Liver (tissue), 9 donors: ENCODE measurements around the gene DUS1L. TPM values are rescaled to one million over a fixed set of nuclear protein-coding genes. Genes with fewer than 3 reads are reported as not detected.

Experiments used
- DNase-seq: peaks from one replicate; pipeline ENCODE4 v3.0.0-alpha.2; 2017; ENCODE audit warnings: low spot score
- H3K27ac ChIP-seq, 2 donors: one replicate each; pipeline ENCODE4 v1.7.0; 2013; ENCODE audit warnings: inconsistent platforms in 2 of 2, low read length in 2 of 2, control low read depth in 1 of 2, low read depth in 1 of 2, mild to moderate bottlenecking in 1 of 2
- H3K27me3 ChIP-seq, 4 donors: one replicate each; pipeline versions ENCODE4 v1.6.1 to v1.7.0; 2013; ENCODE audit warnings: low read length in 3 of 4, inconsistent platforms in 1 of 4, mild to moderate bottlenecking in 1 of 4, moderate library complexity in 1 of 4; ENCODE audit not compliant: control insufficient read depth in 4 of 4, insufficient read depth in 4 of 4
- H3K36me3 ChIP-seq, 4 donors: one replicate each; pipeline versions ENCODE4 v1.6.1 to v1.7.0; 2013; ENCODE audit warnings: low read length in 3 of 4, mild to moderate bottlenecking in 3 of 4, low read depth in 1 of 4, moderate library complexity in 1 of 4; ENCODE audit not compliant: control insufficient read depth in 4 of 4, insufficient read depth in 3 of 4
- H3K4me1 ChIP-seq, 4 donors: one replicate each; pipeline versions ENCODE4 v1.6.1 to v1.7.0; 2013; ENCODE audit warnings: low read length in 3 of 4, mild to moderate bottlenecking in 3 of 4, moderate library complexity in 1 of 4; ENCODE audit not compliant: control insufficient read depth in 4 of 4, insufficient read depth in 4 of 4
- H3K4me3 ChIP-seq, 3 donors: one replicate each; pipeline versions ENCODE4 v1.6.1 to v1.7.0; 2013; ENCODE audit warnings: low read length in 3 of 3, control low read depth in 1 of 3, low read depth in 1 of 3, mild to moderate bottlenecking in 1 of 3
- H3K9ac ChIP-seq, 2 donors: one replicate each; pipeline ENCODE4 v1.7.0; 2013; ENCODE audit warnings: low read length in 2 of 2, mild to moderate bottlenecking in 2 of 2, moderate library complexity in 2 of 2, control low read depth in 1 of 2, low read depth in 1 of 2
- H3K9me3 ChIP-seq, 4 donors: one replicate each; pipeline versions ENCODE4 v1.6.1 to v1.7.0; 2013; ENCODE audit warnings: low read length in 3 of 4; ENCODE audit not compliant: control insufficient read depth in 4 of 4
- CTCF ChIP-seq: fragments of 150-350 bp; IDR thresholded peaks from 2 replicates; pipeline ENCODE4 v1.5.1; 2017; ENCODE audit warnings: improper control_type of control experiment, low read depth, low read length; ENCODE audit not compliant: missing input control
- GABPA ChIP-seq, 2 donors: IDR thresholded peaks in 1 of 2; conservative IDR thresholded peaks in 1 of 2; 2 replicates each; pipeline ENCODE4 v1.6.1; 2016; ENCODE audit warnings: antibody characterized with exemption in 2 of 2, mild to moderate bottlenecking in 1 of 2, moderate library complexity in 1 of 2
- HNF4A ChIP-seq, 2 donors: conservative IDR thresholded peaks; 2 replicates each; pipeline ENCODE4 v1.6.1; 2016; ENCODE audit warnings: antibody characterized with exemption in 2 of 2, mild to moderate bottlenecking in 2 of 2
- MAX ChIP-seq: IDR thresholded peaks from 2 replicates; pipeline ENCODE4 v1.6.1; 2016; ENCODE audit warnings: antibody characterized with exemption
- RAD21 ChIP-seq, 2 donors: IDR thresholded peaks; 2 replicates each; pipeline ENCODE4 v1.6.1; 2016; ENCODE audit warnings: antibody characterized with exemption in 2 of 2, mild to moderate bottlenecking in 2 of 2
- RXRA ChIP-seq, 2 donors: IDR thresholded peaks; 2 replicates each; pipeline ENCODE4 v1.6.1; 2017 to 2018; ENCODE audit warnings: antibody characterized with exemption in 2 of 2, mild to moderate bottlenecking in 1 of 2
- SP1 ChIP-seq: IDR thresholded peaks from 2 replicates; pipeline ENCODE4 v1.6.1; 2018; ENCODE audit warnings: antibody characterized with exemption, mild to moderate bottlenecking
- TAF1 ChIP-seq: conservative IDR thresholded peaks from 2 replicates; pipeline ENCODE4 v1.6.1; 2016; ENCODE audit warnings: antibody characterized with exemption, mild to moderate bottlenecking
- YY1 ChIP-seq: IDR thresholded peaks from 2 replicates; pipeline ENCODE4 v1.6.1; 2016; ENCODE audit warnings: antibody characterized with exemption, mild to moderate bottlenecking
- WGBS: extraction: QIAGEN DNeasy Blood & Tissue Kit; methylation state at CpG from one replicate; pipeline ENCODE4 v1.1.7; 2013; 5-methylcytosine and 5-hydroxymethylcytosine counted together
- polyA plus RNA-seq, 2 donors: library from polyadenylated mRNA; stranded (reverse) in 1 of 2; unstranded in 1 of 2; fragments of 200-250 nt in 1 of 2; fragments of >200 nt in 1 of 2; fragmentation: Nextera tagmentation in 1 of 2; extraction: Ambion mirVana in 1 of 2; gene quantifications; one replicate each; pipeline versions ENCODE4 v1.2.1 to v1.2.3, GENCODE V29; 2013 to 2015
- total RNA-seq, 2 donors: library from RNA; depleted of rRNA; stranded (reverse); fragments of >200 nt; gene quantifications; one replicate each; pipeline ENCODE4 v1.2.3, GENCODE V29; 2014
- donor health status: healthy.
- donor health status: healthy.
- donor health status: healthy.
- donor health status: healthy.
- donor health status: healthy.

The DUS1L gene
- total and polyA plus RNA-seq, 4 donors, result 40.6 to 74.7 (median 53.3) TPM

GRCh38 chr17:82107341-82107860 lies 41.8 kb upstream of the DUS1L start:
- no peak for DNase-seq
- H3K27ac ChIP-seq, result peak overlapping the region; percentile 96 to 98
- no peak overlapping the region for H3K4me3 ChIP-seq
- no peaks in the 10 kb centered on the region for H3K9me3 ChIP-seq
- TF ChIP-seq SP1 (no peak), CTCF (peak; percentile 23)
- no peaks in the 10 kb centered on the region for H3K27me3 ChIP-seq
- H3K4me1 ChIP-seq, result peaks cover 31 to 80% (median 59%) of the 10 kb centered on the region in 4 donors
- H3K36me3 ChIP-seq, result no peaks in the 10 kb centered on the region
- 85% methylated on average over 24 of the region's 24 CpGs for WGBS
- peak overlapping the region in 1 of 2 donors; percentile 34 for H3K9ac ChIP-seq

- peaks cover 32 to 78% (median 60%) of the 10 kb centered on the region in 4 donors for H3K4me1 ChIP-seq
- no peaks in the 10 kb centered on the region for H3K36me3 ChIP-seq
- H3K9ac ChIP-seq, result peak overlapping the region; percentile 46 to 72
- no peaks in the 10 kb centered on the region for H3K27me3 ChIP-seq
- no peaks in the 10 kb centered on the region for H3K9me3 ChIP-seq
- DNase-seq, result no peak
- TF ChIP-seq HNF4A (conservative IDR thresholded peaks at IDR 0.05) (peak in 1 of 2 donors; percentile 50), TAF1 (no peak)
- H3K27ac ChIP-seq, result peak overlapping the region; percentile 96 to 98
- peak overlapping the region in 1 of 3 donors; percentile 7 for H3K4me3 ChIP-seq
- WGBS, result 49% methylated on average over 9 of the region's 9 CpGs
Measured at GRCh38 chr17:82106688-82107305, 41.2 kb upstream of the DUS1L start.

- Histone ChIP-seq H3K4me3 (peak overlapping the region in 2 of 3 donors; percentile 7 to 12), H3K36me3 (no peaks in the 10 kb centered on the region), H3K27ac (peak overlapping the region; percentile 96 to 98), H3K4me1 (peaks cover 37 to 80% (median 63%) of the 10 kb centered on the region in 4 donors), H3K9ac (peak overlapping the region; percentile 46 to 72), H3K9me3 (no peaks in the 10 kb centered on the region), H3K27me3 (no peaks in the 10 kb centered on the region)
- TF ChIP-seq RXRA (IDR thresholded peaks at IDR 0.05), result peak in 1 of 2 donors; percentile 28
- peak; percentile 26 for TF ChIP-seq CTCF
- TF ChIP-seq GABPA (IDR thresholded peaks at IDR 0.05 in 1 of 2, conservative IDR thresholded peaks at IDR 0.05 in 1 of 2), result peak in 1 of 2 donors; percentile 61
- no peak for TF ChIP-seq TAF1
- TF ChIP-seq MAX, result no peak
- TF ChIP-seq YY1, result peak; percentile 15
- peak; percentile 26 for TF ChIP-seq SP1
- TF ChIP-seq RAD21 (IDR thresholded peaks at IDR 0.05), result peak in 1 of 2 donors; percentile 51
- WGBS, result 32% methylated on average over 24 of the region's 24 CpGs
- DNase-seq, result peak; percentile 56
Measured at GRCh38 chr17:82105882-82106687, 40.5 kb upstream of the DUS1L start.
